ENCODE results near the gene HECW1. TPM values are rescaled to one million over a fixed set of nuclear protein-coding genes. Genes with fewer than 3 reads are reported as not detected.

The HECW1 gene
- total and polyA plus RNA-seq, 5 donors = 0.16 TPM; not detected in 4

DNA sequence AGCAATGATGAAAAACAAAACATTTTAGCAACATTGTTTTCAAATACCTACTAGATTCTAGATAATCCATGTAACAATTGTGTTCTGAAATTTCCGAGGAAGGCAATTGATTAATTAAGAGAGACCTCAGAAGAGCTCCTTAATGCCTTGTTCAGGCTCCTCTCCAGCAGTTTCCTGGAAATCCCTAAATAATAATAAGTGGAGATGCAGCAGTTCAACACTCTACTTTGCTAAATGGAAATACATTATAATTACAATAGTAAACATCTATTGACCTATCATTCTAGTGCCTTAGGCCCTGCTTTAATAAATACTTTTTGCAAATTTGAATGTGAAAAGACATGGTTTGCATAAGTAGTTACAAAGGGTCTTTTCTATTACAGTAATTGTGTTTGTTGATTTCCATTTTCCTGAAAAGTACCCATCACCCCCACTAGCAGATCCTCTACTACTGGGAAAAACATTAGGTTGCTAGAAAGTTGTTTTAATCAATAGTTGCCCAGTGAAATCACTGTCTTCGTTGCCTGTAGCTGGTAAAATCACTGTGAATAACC, 283.8 kb downstream of the HECW1 start:
- 53% methylated on average over 2 of the region's 2 CpGs for WGBS
- no peaks in the 10 kb centered on the region for H3K27me3 ChIP-seq (ENCODE audit: control insufficient read depth, insufficient read depth)
- no peak for ATAC-seq
- H3K27ac ChIP-seq (ENCODE audit: low read length) = no peak overlapping the region
- H3K9me3 ChIP-seq (ENCODE audit: control insufficient read depth, low read length) = no peaks in the 10 kb centered on the region
- H3K4me3 ChIP-seq (ENCODE audit: low read length) = no peak overlapping the region
- intact Hi-C loops (cut with DNase I) = no loop called here
- no peaks in the 10 kb centered on the region for H3K4me1 ChIP-seq (ENCODE audit: control insufficient read depth, insufficient read depth, low read length)
- no peak for DNase-seq

- DNase-seq (no peak), ATAC-seq (no peak)
- Histone ChIP-seq H3K4me1 (ENCODE audit: control insufficient read depth, insufficient read depth, low read length) (no peaks in the 10 kb centered on the region), H3K27me3 (ENCODE audit: control insufficient read depth, insufficient read depth) (no peaks in the 10 kb centered on the region), H3K4me3 (ENCODE audit: low read length) (no peak overlapping the region), H3K9me3 (ENCODE audit: control insufficient read depth, low read length) (no peaks in the 10 kb centered on the region), H3K27ac (ENCODE audit: low read length) (no peak overlapping the region)
- intact Hi-C loops (cut with DNase I) = no loop called here
Observed at GRCh38 chr7:43398831-43399230, 286.4 kb downstream of the HECW1 start.

- no peak for DNase-seq
- ATAC-seq = no peak
- H3K4me1 ChIP-seq (ENCODE audit: control insufficient read depth, insufficient read depth, low read length) = no peaks in the 10 kb centered on the region
- WGBS = 88% methylated on average over 2 of the region's 2 CpGs
- intact Hi-C loops (cut with DNase I) = no loop called here
- H3K4me3 ChIP-seq (ENCODE audit: low read length) = no peak overlapping the region
- H3K27ac ChIP-seq (ENCODE audit: low read length) = no peak overlapping the region
- H3K9me3 ChIP-seq (ENCODE audit: control insufficient read depth, low read length) = no peaks in the 10 kb centered on the region
- H3K27me3 ChIP-seq (ENCODE audit: control insufficient read depth, insufficient read depth) = no peaks in the 10 kb centered on the region
Observed at GRCh38 chr7:43405948-43406347, 293.5 kb downstream of the HECW1 start.

GRCh38 chr7:43406961-43407360, 294.5 kb downstream of the HECW1 start:
- ATAC-seq (no peak), DNase-seq (no peak)
- Histone ChIP-seq H3K27ac (ENCODE audit: low read length) (no peak overlapping the region), H3K9me3 (ENCODE audit: control insufficient read depth, low read length) (no peaks in the 10 kb centered on the region), H3K4me1 (ENCODE audit: control insufficient read depth, insufficient read depth, low read length) (no peaks in the 10 kb centered on the region), H3K4me3 (ENCODE audit: low read length) (no peak overlapping the region), H3K27me3 (ENCODE audit: control insufficient read depth, insufficient read depth) (no peaks in the 10 kb centered on the region)
- WGBS = 68% methylated on average over 5 of the region's 5 CpGs
- intact Hi-C loops (cut with DNase I) = no loop called here

DNA sequence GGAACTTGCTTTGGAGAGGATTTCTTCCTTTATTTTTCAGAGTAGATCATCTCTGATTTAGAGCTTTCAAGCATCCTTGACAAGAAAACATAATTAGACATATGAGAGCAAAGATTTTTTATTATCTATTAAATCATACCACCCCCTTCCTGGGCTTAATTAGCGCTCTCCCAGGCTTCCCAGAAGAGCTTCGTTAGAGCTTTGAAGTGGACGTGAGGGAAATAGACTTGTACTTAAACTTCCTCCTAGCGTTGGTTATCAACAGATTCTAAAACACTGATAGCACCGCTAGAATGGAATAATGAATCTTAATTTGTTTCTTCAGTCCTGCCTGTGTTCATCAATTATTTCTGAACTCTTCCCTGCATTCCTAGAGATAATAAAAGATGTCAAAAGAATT, 296.5 kb downstream of the HECW1 start:
- WGBS = 44% methylated on average over 5 of the region's 5 CpGs
- Histone ChIP-seq H3K9me3 (ENCODE audit: control insufficient read depth, low read length) (no peaks in the 10 kb centered on the region), H3K4me1 (ENCODE audit: control insufficient read depth, insufficient read depth, low read length) (no peaks in the 10 kb centered on the region), H3K27ac (ENCODE audit: low read length) (no peak overlapping the region), H3K27me3 (ENCODE audit: control insufficient read depth, insufficient read depth) (no peaks in the 10 kb centered on the region), H3K4me3 (ENCODE audit: low read length) (no peak overlapping the region)
- ATAC-seq = no peak
- no peak for DNase-seq
- intact Hi-C loops (cut with DNase I) = no loop called here

DNA sequence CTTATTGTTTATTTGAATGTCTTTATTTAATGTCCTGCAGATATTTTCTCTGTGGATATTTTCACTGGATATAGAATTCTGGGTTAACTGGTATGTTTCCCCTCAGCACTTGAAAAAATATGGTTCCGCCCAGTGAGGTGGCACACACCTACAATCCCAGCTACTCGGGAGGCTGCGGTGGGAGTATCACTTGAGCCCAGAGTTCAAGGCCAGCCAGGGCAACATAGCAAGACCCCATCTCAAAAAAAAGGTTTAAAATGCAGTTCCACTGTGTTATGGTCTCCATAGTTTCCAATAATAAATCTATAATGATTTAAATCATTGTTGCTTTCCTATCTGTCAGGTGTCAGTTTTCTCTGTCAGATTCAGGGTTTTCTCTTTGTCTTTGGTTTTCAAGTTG, 305.0 kb downstream of the HECW1 start:
- DNase-seq (no peak), ATAC-seq (no peak)
- H3K27ac ChIP-seq (ENCODE audit: low read length) = no peak overlapping the region
- no peak overlapping the region for H3K4me3 ChIP-seq (ENCODE audit: low read length)
- intact Hi-C loops (cut with DNase I) = no loop called here
- WGBS = 95% methylated on average over 3 of the region's 3 CpGs
- H3K27me3 ChIP-seq (ENCODE audit: control insufficient read depth, insufficient read depth) = no peaks in the 10 kb centered on the region
- H3K9me3 ChIP-seq (ENCODE audit: control insufficient read depth, low read length) = no peaks in the 10 kb centered on the region
- H3K4me1 ChIP-seq (ENCODE audit: control insufficient read depth, insufficient read depth, low read length) = no peaks in the 10 kb centered on the region

GRCh38 chr7:43430411-43430810, 318.0 kb downstream of the HECW1 start:
- WGBS = 71% methylated on average over 2 of the region's 2 CpGs
- no peak overlapping the region for H3K4me3 ChIP-seq (ENCODE audit: low read length)

DNA sequence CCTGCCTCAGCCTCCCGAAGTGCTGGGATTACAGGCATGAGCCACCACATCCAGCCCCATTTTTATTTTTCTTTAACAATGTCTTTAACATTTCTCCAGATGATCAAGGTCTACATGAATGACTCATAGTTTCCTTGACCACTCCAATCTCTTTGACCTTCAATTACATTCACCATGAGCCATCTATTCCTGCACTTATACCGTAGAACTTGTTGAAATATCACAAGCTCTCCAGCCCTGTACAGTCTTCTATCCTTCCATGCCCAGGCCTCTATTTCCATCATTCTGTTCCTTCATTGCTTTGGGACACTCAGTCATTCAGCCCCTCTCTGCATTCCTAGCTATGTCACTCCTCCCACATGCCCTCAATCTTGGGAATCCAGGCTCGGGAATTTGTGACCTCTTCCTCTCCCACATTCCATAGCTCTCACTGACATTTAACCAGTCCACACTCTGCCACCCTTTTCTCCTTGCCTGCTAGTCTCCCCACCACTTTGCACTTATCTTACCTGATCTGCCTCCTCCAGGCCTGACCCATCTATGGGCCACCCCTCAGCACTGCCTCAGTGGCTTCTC, 318.7 kb downstream of the HECW1 start:
- Histone ChIP-seq H3K4me3 (ENCODE audit: low read length) (no peak overlapping the region), H3K4me1 (ENCODE audit: control insufficient read depth, insufficient read depth, low read length) (no peaks in the 10 kb centered on the region), H3K9me3 (ENCODE audit: control insufficient read depth, low read length) (no peaks in the 10 kb centered on the region), H3K27me3 (ENCODE audit: control insufficient read depth, insufficient read depth) (no peaks in the 10 kb centered on the region), H3K27ac (ENCODE audit: low read length) (no peak overlapping the region)
- intact Hi-C loops (cut with DNase I) = no loop called here
- WGBS = 65% methylated on average over 3 of the region's 3 CpGs
- no peak for ATAC-seq
- no peak for DNase-seq

More at GRCh38 chr7:43430411-43430810, 318.0 kb downstream of the HECW1 start:
- H3K27me3 ChIP-seq (ENCODE audit: control insufficient read depth, insufficient read depth) = no peaks in the 10 kb centered on the region
- no peak for ATAC-seq
- no peaks in the 10 kb centered on the region for H3K9me3 ChIP-seq (ENCODE audit: control insufficient read depth, low read length)
- no peak overlapping the region for H3K27ac ChIP-seq (ENCODE audit: low read length)
- H3K4me1 ChIP-seq (ENCODE audit: control insufficient read depth, insufficient read depth, low read length) = no peaks in the 10 kb centered on the region
- intact Hi-C loops (cut with DNase I) = no loop called here
- DNase-seq = no peak

DNA sequence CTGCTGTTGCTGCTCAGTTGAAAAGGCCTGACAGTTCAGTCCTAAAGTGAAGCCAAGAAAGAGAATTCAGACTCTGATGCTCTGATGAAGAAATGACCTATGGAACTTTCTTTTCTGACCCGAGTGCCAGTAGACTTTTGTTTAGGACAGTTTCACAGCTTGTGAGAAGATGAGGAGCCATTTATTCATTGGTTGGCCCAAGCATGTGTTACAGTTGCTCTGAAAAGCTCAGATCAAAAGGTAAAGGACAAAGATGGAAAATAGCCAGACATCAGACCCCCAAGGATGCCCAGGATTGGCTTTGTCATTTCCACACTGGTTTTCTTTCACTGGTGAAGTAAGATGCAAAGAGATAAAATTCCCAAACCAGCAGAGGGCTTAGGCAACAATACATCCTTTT, 321.2 kb downstream of the HECW1 start:
- no peaks in the 10 kb centered on the region for H3K4me1 ChIP-seq (ENCODE audit: control insufficient read depth, insufficient read depth, low read length)
- H3K4me3 ChIP-seq (ENCODE audit: low read length) = no peak overlapping the region
- DNase-seq = no peak
- H3K27ac ChIP-seq (ENCODE audit: low read length) = no peak overlapping the region
- no peak for ATAC-seq
- intact Hi-C loops (cut with DNase I) = no loop called here
- no peaks in the 10 kb centered on the region for H3K27me3 ChIP-seq (ENCODE audit: control insufficient read depth, insufficient read depth)
- 79% methylated on average over 1 of the region's 1 CpG for WGBS
- H3K9me3 ChIP-seq (ENCODE audit: control insufficient read depth, low read length) = no peaks in the 10 kb centered on the region

- Histone ChIP-seq H3K27ac (ENCODE audit: low read length) (no peak overlapping the region), H3K4me3 (ENCODE audit: low read length) (no peak overlapping the region), H3K4me1 (ENCODE audit: control insufficient read depth, insufficient read depth, low read length) (no peaks in the 10 kb centered on the region), H3K27me3 (ENCODE audit: control insufficient read depth, insufficient read depth) (no peaks in the 10 kb centered on the region), H3K9me3 (ENCODE audit: control insufficient read depth, low read length) (no peaks in the 10 kb centered on the region)
- DNase-seq (no peak), ATAC-seq (no peak)
- WGBS = 63% methylated on average over 5 of the region's 5 CpGs
- intact Hi-C loops (cut with DNase I) = no loop called here
Observed at GRCh38 chr7:43437001-43437400, 324.6 kb downstream of the HECW1 start.

- Histone ChIP-seq H3K4me1 (ENCODE audit: control insufficient read depth, insufficient read depth, low read length) (no peaks in the 10 kb centered on the region), H3K4me3 (ENCODE audit: low read length) (no peak overlapping the region), H3K27me3 (ENCODE audit: control insufficient read depth, insufficient read depth) (no peaks in the 10 kb centered on the region), H3K27ac (ENCODE audit: low read length) (no peak overlapping the region), H3K9me3 (ENCODE audit: control insufficient read depth, low read length) (no peaks in the 10 kb centered on the region)
- ATAC-seq (no peak), DNase-seq (no peak)
- intact Hi-C loops (cut with DNase I) = no loop called here
- WGBS = 74% methylated on average over 8 of the region's 8 CpGs
Observed at GRCh38 chr7:43438897-43439479, 326.5 kb downstream of the HECW1 start.

Measured in right cardiac atrium (tissue), 5 donors.